Lower leg skin (tissue), 4 donors: Measurements from ENCODE around the gene FOSB. TPM values are rescaled to one million over a fixed set of nuclear protein-coding genes. Genes with fewer than 3 reads are reported as not detected.

Experiments
- DNase-seq, 2 donors: peaks; one replicate each; pipeline ENCODE4 v3.0.0-alpha.2; 2019; ENCODE audit warnings: low spot score in 2 of 2
- H3K4me3 ChIP-seq: fragments of 200-600 bp; sonication (generic); 2 replicates; pipeline ENCODE4 v1.5.1; 2017; ENCODE audit warnings: mild to moderate bottlenecking, low read depth; ENCODE audit not compliant: poor library complexity, severe bottlenecking
- POLR2A ChIP-seq, 2 donors: fragments of 450-650 bp; IDR thresholded peaks; one replicate each; pipeline ENCODE4 v1.6.1; 2016 to 2017; ENCODE audit warnings: antibody characterized with exemption in 2 of 2, mild to moderate bottlenecking in 1 of 2, moderate library complexity in 1 of 2
- WGBS, 2 donors: methylation state at CpG; one replicate each; pipeline ENCODE4 v1.1.5; 2018; 5-methylcytosine and 5-hydroxymethylcytosine counted together
- intact Hi-C: fragments of 100-400 bp; cut with DNase I; formaldehyde crosslinking; loops from one replicate; pipeline ENCODE4 v1.15.0; 2023; ENCODE audit warnings: low total_unique reads
- total RNA-seq, 4 donors: library from RNA; depleted of rRNA; stranded (reverse); fragments of >200 nt; gene quantifications; one replicate each; pipeline ENCODE4 v1.1.0, GENCODE V29; 2016
- TF ChIP-seq, protein P1 (sequence below), 3 donors: fragments of 450-650 bp; IDR thresholded peaks; one replicate each; pipeline ENCODE4 v1.5.1; 2016; ENCODE audit warnings: antibody characterized with exemption in 3 of 3, mild to moderate bottlenecking in 3 of 3, moderate library complexity in 2 of 3

FOSB gene
- total RNA-seq, 4 donors from 2014 or later = 5.9 to 18.2 (median 11.2) TPM

DNA sequence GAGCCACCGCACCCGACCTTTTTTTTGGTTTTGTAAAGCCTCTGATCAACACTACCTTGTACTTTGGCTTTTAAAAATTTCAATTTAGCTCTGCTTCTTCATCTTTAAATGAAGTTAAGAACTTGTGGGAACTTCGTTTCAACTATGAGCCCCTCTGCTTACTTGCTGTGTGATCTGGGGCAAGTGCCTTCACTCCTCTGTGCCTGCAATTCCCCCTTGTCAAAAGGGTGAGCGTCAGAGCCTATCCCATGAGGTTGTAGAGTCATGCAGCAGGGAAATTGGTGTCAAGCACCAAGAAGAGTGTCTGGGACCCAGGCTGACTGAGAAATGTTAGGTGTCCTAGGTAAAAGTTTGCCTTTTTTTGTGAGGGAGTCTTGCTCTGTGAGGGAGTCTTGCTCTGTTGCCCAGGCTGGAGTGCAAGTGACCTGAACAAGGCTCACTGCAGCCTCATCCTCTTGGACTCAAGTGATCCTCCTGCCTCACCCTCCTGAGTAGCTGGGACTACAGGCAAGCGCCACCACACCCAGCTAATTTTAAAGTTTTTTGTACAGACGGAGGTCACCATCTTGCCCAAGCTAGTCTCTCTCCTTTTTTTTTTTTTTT, 45.2 kb downstream of the FOSB start:
- WGBS, 2 donors = 74 to 81% methylated on average over 6 of the region's 6 CpGs

DNA sequence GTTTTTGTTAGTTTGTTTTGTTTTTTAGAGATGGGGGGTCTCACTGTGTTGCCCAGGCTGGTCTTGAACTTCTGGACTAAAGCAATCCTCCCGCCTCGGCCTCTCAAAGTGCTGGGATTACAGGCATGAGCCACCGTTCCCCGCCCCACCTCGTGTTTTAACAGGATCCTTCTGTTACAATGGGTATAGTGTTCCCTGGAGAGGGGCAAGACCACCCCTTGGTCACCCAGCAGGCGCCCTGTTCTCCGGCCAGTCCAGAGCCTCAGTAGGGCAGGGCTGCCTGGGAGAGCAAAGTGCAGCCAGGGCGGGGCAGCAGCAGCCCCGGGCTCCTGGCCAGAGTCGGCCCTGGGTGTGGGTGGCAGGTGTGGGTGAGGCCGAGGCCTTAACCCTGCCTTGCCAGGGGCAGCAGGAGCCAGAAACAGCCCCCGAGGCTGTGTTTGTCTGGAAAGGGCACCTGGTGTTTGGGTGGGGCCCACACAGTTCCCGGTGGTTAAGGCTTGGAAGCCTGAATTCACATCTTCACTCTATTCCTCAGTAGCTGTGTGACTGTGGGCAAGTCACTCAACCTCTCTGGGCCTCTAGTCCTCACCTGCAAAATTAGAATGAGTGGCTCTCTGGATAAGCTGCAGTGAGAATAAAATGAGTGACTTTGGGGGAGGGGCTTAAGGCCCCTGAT, 46.7 kb downstream of the FOSB start:
- WGBS, 2 donors = 36 to 38% methylated on average over 7 to 12 of the region's 13 CpGs
- no peak for TF ChIP-seq POLR2A (IDR thresholded peaks at IDR 0.05)
- TF ChIP-seq, protein P1, sequence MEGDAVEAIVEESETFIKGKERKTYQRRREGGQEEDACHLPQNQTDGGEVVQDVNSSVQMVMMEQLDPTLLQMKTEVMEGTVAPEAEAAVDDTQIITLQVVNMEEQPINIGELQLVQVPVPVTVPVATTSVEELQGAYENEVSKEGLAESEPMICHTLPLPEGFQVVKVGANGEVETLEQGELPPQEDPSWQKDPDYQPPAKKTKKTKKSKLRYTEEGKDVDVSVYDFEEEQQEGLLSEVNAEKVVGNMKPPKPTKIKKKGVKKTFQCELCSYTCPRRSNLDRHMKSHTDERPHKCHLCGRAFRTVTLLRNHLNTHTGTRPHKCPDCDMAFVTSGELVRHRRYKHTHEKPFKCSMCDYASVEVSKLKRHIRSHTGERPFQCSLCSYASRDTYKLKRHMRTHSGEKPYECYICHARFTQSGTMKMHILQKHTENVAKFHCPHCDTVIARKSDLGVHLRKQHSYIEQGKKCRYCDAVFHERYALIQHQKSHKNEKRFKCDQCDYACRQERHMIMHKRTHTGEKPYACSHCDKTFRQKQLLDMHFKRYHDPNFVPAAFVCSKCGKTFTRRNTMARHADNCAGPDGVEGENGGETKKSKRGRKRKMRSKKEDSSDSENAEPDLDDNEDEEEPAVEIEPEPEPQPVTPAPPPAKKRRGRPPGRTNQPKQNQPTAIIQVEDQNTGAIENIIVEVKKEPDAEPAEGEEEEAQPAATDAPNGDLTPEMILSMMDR (IDR thresholded peaks at IDR 0.05) = no peak
- intact Hi-C loops = no loop called here
- DNase-seq = no peak
- no peak overlapping the region for H3K4me3 ChIP-seq

More for the DNA sequence above, 45.2 kb downstream of the FOSB start:
- no peak for DNase-seq
- TF ChIP-seq, protein P1 (IDR thresholded peaks at IDR 0.05) = no peak
- TF ChIP-seq POLR2A (IDR thresholded peaks at IDR 0.05) = no peak
- intact Hi-C loops = no loop called here
- H3K4me3 ChIP-seq = no peak overlapping the region

DNA sequence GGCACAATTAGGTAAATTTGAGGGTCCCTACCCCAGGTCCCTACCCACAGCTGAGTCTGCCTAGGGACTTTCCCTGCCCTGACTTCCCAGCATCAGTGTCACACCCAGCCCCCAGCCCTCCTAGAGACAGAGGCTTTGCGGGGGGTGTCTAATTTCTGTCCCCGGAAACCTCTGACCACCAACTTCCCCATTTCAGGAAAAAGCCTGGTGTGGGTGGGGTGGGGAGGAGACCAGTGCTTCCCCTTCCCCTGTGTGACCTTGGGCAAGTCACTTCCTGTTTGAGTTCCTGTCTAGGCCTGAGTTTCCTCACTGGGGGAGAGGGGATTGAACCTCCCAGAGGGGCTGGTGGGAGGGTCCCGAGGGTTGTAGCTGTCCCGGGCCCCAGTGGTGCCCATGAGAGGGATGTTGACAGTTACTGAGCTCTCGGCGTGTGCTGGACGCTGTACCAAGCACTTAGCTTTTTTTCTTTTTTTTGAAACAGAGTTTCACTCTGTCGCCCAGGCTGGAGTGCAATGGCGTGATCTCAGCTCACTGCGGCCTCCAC, 47.4 kb downstream of the FOSB start:
- no peak overlapping the region for H3K4me3 ChIP-seq
- peak; percentile 56 to 90 for DNase-seq
- intact Hi-C loops = no loop called here
- 70 to 86% methylated on average over 10 of the region's 10 CpGs for WGBS, 2 donors
- no peak for TF ChIP-seq POLR2A (IDR thresholded peaks at IDR 0.05)
- TF ChIP-seq, protein P1 (IDR thresholded peaks at IDR 0.05) = no peak

DNA sequence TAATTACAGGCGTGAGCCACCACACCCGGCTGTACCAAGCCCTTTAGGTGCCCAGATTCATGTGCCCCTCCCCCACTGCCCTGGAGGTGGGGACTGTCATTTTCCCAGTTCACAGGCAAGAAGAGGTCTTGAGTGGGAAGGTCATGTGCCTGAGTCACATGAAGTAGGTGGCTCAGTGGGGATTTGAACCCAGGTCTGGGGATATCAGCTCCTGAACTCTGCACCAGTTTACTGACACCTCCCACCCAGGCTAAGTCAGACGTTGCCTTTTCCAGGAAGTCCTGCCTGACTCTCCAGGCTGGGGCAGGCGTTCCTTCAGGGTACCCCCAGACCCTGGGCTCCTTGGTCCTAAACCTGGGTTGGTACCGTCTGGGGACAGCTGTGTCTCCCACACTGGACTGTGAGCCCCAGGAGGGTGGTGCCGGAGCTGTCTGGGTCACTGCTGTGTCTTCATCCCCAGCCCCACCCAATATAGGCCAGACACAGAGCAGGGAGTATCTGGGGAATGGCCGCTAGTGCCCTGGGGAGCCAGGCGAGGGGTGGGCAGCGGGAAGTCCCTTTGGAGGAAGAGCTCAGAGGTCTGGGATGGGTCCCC, 48.1 kb downstream of the FOSB start:
- intact Hi-C loops = no loop called here
- H3K4me3 ChIP-seq = no peak overlapping the region
- no peak for TF ChIP-seq POLR2A (IDR thresholded peaks at IDR 0.05)
- TF ChIP-seq, protein P1 (IDR thresholded peaks at IDR 0.05) = no peak
- WGBS, 2 donors = 73 to 74% methylated on average over 7 to 9 of the region's 9 CpGs
- no peak for DNase-seq

DNA sequence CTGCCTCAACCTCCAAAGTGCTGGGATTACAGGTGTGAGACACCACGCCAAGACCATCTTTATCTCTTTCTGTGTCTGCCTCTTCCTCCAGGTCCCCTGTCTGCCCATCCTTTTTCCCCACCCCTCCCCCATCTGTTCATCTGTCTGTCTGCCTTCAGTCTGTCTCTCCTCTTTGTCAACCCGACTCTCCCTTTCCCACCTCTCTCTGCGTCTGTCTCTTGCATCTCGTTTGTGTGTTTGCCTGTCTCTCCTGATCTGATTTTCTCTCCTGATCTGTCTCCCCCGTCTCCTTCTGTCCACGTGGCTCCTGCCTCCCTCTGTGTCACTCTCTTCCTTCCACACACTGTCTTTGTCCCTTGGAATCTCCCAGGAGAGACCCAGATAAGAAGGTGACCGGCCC, 49.4 kb downstream of the FOSB start:
- TF ChIP-seq POLR2A (IDR thresholded peaks at IDR 0.05) = no peak
- DNase-seq = no peak
- no peak overlapping the region for H3K4me3 ChIP-seq
- 65 to 72% methylated on average over 7 of the region's 7 CpGs for WGBS, 2 donors
- intact Hi-C loops = no loop called here
